ENCODE results near the gene JPT2.

DNA sequence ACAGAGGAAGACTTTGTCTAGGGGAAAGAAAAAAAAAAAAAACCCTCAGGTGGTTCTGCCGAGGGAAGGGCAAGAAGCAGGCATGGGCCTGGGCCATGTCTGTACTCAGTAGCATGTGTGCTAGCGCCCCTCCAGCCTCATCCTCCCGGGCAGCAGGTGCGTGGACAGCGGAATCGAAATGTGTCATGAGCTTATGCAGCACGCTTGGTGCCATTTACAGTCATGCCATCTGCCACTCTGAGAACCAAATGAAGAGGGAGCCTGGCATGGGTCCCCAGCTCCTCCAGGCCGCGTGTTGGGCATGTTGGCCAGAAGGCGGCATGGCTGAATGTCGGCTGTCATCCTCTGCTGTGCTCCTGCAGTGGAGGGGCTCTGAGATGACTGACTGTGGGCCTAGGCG is 34.6 kb upstream of the JPT2 start:
- TF ChIP-seq, protein P1, sequence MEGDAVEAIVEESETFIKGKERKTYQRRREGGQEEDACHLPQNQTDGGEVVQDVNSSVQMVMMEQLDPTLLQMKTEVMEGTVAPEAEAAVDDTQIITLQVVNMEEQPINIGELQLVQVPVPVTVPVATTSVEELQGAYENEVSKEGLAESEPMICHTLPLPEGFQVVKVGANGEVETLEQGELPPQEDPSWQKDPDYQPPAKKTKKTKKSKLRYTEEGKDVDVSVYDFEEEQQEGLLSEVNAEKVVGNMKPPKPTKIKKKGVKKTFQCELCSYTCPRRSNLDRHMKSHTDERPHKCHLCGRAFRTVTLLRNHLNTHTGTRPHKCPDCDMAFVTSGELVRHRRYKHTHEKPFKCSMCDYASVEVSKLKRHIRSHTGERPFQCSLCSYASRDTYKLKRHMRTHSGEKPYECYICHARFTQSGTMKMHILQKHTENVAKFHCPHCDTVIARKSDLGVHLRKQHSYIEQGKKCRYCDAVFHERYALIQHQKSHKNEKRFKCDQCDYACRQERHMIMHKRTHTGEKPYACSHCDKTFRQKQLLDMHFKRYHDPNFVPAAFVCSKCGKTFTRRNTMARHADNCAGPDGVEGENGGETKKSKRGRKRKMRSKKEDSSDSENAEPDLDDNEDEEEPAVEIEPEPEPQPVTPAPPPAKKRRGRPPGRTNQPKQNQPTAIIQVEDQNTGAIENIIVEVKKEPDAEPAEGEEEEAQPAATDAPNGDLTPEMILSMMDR (IDR thresholded peaks at IDR 0.05; ENCODE audit: low read depth, low read length, poor library complexity, severe bottlenecking): no peak
- no peak for TF ChIP-seq EZH2phosphoT487 (IDR thresholded peaks at IDR 0.05; ENCODE audit: borderline replicate concordance, low read length)
